Heart right ventricle (tissue), 16 donors: ENCODE data around the gene FRMD5. TPM values are rescaled to one million over a fixed set of nuclear protein-coding genes. Genes with fewer than 3 reads are reported as not detected.

Source experiments
- ATAC-seq, 8 donors: fragments of 200-7000 bp; cut with Tn5 transposase; one replicate each; pipeline ENCODE4 v1.9.1; 2020; ENCODE audit warnings: mild to moderate bottlenecking in 8 of 8, moderate library complexity in 8 of 8, moderate number of reproducible peaks in 1 of 8
- DNase-seq, 2 donors: peaks; one replicate each; pipeline ENCODE4 v3.0.0-alpha.2; 2020
- H3K27ac ChIP-seq, 10 donors: fragments of 200-600 bp; sonication (generic) in 2 of 10; one replicate each; pipeline versions ENCODE4 v1.5.0 to v1.8.0; 2020 to 2022; ENCODE audit warnings: mild to moderate bottlenecking in 3 of 10
- H3K27me3 ChIP-seq, 7 donors: fragments of 200-600 bp; one replicate each; pipeline ENCODE4 v1.8.0; 2021 to 2022; ENCODE audit warnings: mild to moderate bottlenecking in 2 of 7
- H3K36me3 ChIP-seq, 9 donors: fragments of 200-600 bp; sonication (generic) in 1 of 9; one replicate each; pipeline versions ENCODE4 v1.5.0 to v1.8.0; 2020 to 2022; ENCODE audit warnings: mild to moderate bottlenecking in 2 of 9
- H3K4me1 ChIP-seq, 9 donors: fragments of 200-600 bp; sonication (generic) in 1 of 9; one replicate each; pipeline versions ENCODE4 v1.5.0 to v1.8.0; 2020 to 2022; ENCODE audit warnings: mild to moderate bottlenecking in 4 of 9
- H3K4me3 ChIP-seq, 10 donors: fragments of 200-600 bp; sonication (generic) in 2 of 10; one replicate each; pipeline versions ENCODE4 v1.5.0 to v1.8.0; 2020 to 2022; ENCODE audit warnings: mild to moderate bottlenecking in 7 of 10, moderate library complexity in 2 of 10
- H3K9me3 ChIP-seq, 11 donors: fragments of 200-600 bp in 10 of 11; sonication (generic) in 2 of 11; one replicate each; pipeline versions ENCODE4 v1.5.0 to v1.8.0; 2013 to 2022; ENCODE audit warnings: mild to moderate bottlenecking in 2 of 11, control low read depth in 1 of 11, moderate library complexity in 1 of 11
- WGBS, 2 donors: extraction: QIAGEN DNeasy Blood & Tissue Kit; methylation state at CpG; one replicate each; pipeline ENCODE4 v1.1.7; 2013; ENCODE audit warnings: inconsistent platforms in 1 of 2; 5-methylcytosine and 5-hydroxymethylcytosine counted together
- intact Hi-C, 10 donors: fragments of 100-400 bp; cut with DNase I; formaldehyde crosslinking; loops; one replicate each; pipeline versions ENCODE4 v1.11.1 to v1.14.2; 2022
- polyA plus RNA-seq, 2 donors: library from polyadenylated mRNA; stranded (reverse); fragments of 200-250 nt; gene quantifications; one replicate each; pipeline ENCODE4 v1.2.3, GENCODE V29; 2013
- total RNA-seq, 10 donors: library from RNA; stranded (reverse); fragmentation: NEBNext Ultra II Directional in 3 of 10; extraction: Animal tissue kit (Norgen Biotek cat#: 25700) in 3 of 10; gene quantifications; one replicate each; pipeline versions ENCODE4 v1.2.1 to v1.2.4, GENCODE V29; 2021 to 2023
- TF ChIP-seq, protein P1 (sequence below), 9 donors: fragments of 200-600 bp; sonication (generic) in 2 of 9; IDR thresholded peaks; one replicate each; pipeline versions ENCODE4 v1.5.0 to v1.8.0; 2021 to 2022; ENCODE audit warnings: antibody characterized with exemption in 9 of 9, mild to moderate bottlenecking in 5 of 9, moderate library complexity in 1 of 9
- donor health status: Arrhythmogenic right ventricular cardiomyopathy.
- donor health status: ischemic (EF 13 %, LVEDD 7.1; RV severe dilation, severe dysfunction).
- donor health status: healthy with polysubstance abuse.
- donor health status: DM: no; HTN: yes; CAD: no.
- donor health status: DM: no; HTN: no; CAD: no.
- donor health status: ischemic (EF 25% LVEDD 6.9; RV normal size, moderate dysfunction).
- donor health status: ischemic (EF 25% LVEDD 5.7; RV mildly dilated, moderate dysfunction).
- donor health status: healthy.
- donor health status: DM: yes; HTN: yes; CAD: no.
- donor health status: Ischemic cardiomyopathy.
- donor health status: ischemic (EF 35%, LVEDD 5.7; RV mildly dilated, moderate dysfunction).
- donor health status: nonischemic (EF 11% LVEDD 7.7; RV severe dilation, severe dysfunction).
- donor health status: DM: yes; HTN: yes; CAD: no.
- donor health status: PGD.
- donor health status: ischemic (EF 29% LVEDD 5.4; RV normal size, mild dysfunction).
- donor health status: nonischemic (EF 23%, LVEDD 6.1; RV moderate dilation, normal function).

The FRMD5 gene
- total and polyA plus RNA-seq, 12 donors, result 7.2 to 86.3 (median 55.3) TPM

DNA sequence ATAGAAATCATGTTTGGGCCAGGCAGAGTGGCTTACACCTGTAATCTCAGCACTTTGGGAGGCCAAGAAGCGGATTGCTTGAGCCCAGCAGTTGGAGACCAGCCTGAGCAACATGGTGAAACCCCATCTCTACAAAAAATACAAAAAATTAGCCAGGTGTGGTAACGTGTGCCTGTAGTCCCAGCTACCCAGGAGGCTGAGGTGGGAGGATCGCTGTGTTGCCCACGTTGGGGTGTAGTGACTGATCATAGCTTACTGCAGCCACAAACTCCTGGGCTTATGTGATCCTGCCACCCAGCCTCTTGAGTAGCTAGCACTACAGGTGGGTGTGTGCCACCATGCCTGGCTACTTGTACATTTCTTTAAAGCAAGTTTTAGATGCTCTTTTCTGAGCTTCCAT, 254.0 kb downstream of the FRMD5 start:
- intact Hi-C loops, result no loop called here
- WGBS, 2 donors, result 76 to 85% methylated on average over 4 of the region's 4 CpGs
- Histone ChIP-seq H3K4me3 (no peak overlapping the region), H3K27ac (no peak overlapping the region), H3K9me3 (no peaks in the 10 kb centered on the region), H3K27me3 (no peaks in the 10 kb centered on the region), H3K4me1 (no peaks in the 10 kb centered on the region), H3K36me3 (no peaks in the 10 kb centered on the region)
- TF ChIP-seq, protein P1, sequence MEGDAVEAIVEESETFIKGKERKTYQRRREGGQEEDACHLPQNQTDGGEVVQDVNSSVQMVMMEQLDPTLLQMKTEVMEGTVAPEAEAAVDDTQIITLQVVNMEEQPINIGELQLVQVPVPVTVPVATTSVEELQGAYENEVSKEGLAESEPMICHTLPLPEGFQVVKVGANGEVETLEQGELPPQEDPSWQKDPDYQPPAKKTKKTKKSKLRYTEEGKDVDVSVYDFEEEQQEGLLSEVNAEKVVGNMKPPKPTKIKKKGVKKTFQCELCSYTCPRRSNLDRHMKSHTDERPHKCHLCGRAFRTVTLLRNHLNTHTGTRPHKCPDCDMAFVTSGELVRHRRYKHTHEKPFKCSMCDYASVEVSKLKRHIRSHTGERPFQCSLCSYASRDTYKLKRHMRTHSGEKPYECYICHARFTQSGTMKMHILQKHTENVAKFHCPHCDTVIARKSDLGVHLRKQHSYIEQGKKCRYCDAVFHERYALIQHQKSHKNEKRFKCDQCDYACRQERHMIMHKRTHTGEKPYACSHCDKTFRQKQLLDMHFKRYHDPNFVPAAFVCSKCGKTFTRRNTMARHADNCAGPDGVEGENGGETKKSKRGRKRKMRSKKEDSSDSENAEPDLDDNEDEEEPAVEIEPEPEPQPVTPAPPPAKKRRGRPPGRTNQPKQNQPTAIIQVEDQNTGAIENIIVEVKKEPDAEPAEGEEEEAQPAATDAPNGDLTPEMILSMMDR (IDR thresholded peaks at IDR 0.05), result no peak
- DNase-seq (no peak), ATAC-seq (no peak)

DNA sequence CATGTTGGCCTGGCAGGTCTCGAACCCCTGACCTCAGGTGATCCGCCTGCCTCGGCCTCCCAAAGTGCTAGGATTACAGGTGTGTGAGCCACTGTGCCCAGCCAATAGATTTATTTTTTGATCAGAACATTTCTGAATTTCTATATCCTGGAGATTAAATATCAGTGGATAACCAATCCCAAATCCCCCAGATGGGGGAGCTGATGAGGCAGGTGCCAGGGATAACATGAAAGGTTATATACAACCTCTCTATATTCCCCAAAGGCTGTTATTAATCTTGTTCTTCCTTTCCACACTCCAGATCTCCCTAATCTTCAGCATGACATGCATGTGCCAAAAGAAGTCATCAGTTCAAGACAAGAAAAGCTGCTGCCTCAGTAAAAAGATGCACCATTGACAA, 256.0 kb downstream of the FRMD5 start:
- TF ChIP-seq, protein P1 (IDR thresholded peaks at IDR 0.05), result peak in 5 of 9 donors; percentile 28 to 44 (median 34)
- Histone ChIP-seq H3K36me3 (no peaks in the 10 kb centered on the region), H3K27me3 (no peaks in the 10 kb centered on the region), H3K27ac (no peak overlapping the region), H3K9me3 (no peaks in the 10 kb centered on the region), H3K4me1 (no peaks in the 10 kb centered on the region), H3K4me3 (no peak overlapping the region)
- ATAC-seq (no peak), DNase-seq (no peak)
- WGBS, 2 donors, result 88 to 90% methylated on average over 3 of the region's 3 CpGs
- intact Hi-C loops, result no loop called here

- H3K36me3 ChIP-seq, result no peaks in the 10 kb centered on the region
- no peak for DNase-seq
- no peak overlapping the region for H3K27ac ChIP-seq
- TF ChIP-seq, protein P1 (IDR thresholded peaks at IDR 0.05), result no peak
- intact Hi-C loops, result no loop called here
- H3K4me1 ChIP-seq, result peaks cover 0 to 37% (median 3%) of the 10 kb centered on the region in 9 donors
- H3K27me3 ChIP-seq, result no peaks in the 10 kb centered on the region
- no peak overlapping the region for H3K4me3 ChIP-seq
- no peaks in the 10 kb centered on the region for H3K9me3 ChIP-seq
- no peak for ATAC-seq
- 88 to 93% methylated on average over 6 of the region's 6 CpGs for WGBS, 2 donors
Measured at GRCh38 chr15:43934480-43934879, 260.6 kb downstream of the FRMD5 start.

GRCh38 chr15:43932907-43933306, 262.2 kb downstream of the FRMD5 start:
- 36 to 44% methylated on average over 3 of the region's 3 CpGs for WGBS, 2 donors
- Histone ChIP-seq H3K4me3 (no peak overlapping the region), H3K27me3 (no peaks in the 10 kb centered on the region), H3K27ac (no peak overlapping the region), H3K4me1 (peaks cover 0 to 37% (median 3%) of the 10 kb centered on the region in 9 donors), H3K36me3 (no peaks in the 10 kb centered on the region), H3K9me3 (no peaks in the 10 kb centered on the region)
- TF ChIP-seq, protein P1 (IDR thresholded peaks at IDR 0.05), result no peak
- ATAC-seq (no peak), DNase-seq (no peak)
- intact Hi-C loops, result no loop called here
